ENCODE measurements around the gene SLC36A3.

The SLC36A3 gene

GRCh38 chr5:151280443-151280842 lies 23.1 kb downstream of the SLC36A3 start:
- TF ChIP-seq CTCF (conservative IDR thresholded peaks at IDR 0.05; ENCODE audit: low read depth, low read length) = no peak
- Histone ChIP-seq H3K36me3 (ENCODE audit: insufficient read depth) (no peaks in the 10 kb centered on the region), H4K20me1 (ENCODE audit: insufficient read depth) (no peaks in the 10 kb centered on the region), H2AFZ (ENCODE audit: low read depth) (no peak overlapping the region), H3K27ac (no peak overlapping the region), H3K4me3 (IDR thresholded peaks at IDR 0.05; ENCODE audit: insufficient read depth, low read depth, low read length) (no peak overlapping the region), H3K4me1 (ENCODE audit: low read depth, poor library complexity, severe bottlenecking) (no peaks in the 10 kb centered on the region), H3K27me3 (ENCODE audit: insufficient read depth, low read depth) (no peaks in the 10 kb centered on the region), H3K79me2 (ENCODE audit: insufficient read depth, low read depth) (no peaks in the 10 kb centered on the region), H3K9ac (no peak overlapping the region), H3K4me2 (no peak overlapping the region)

GRCh38 chr5:151278845-151279244 lies 24.7 kb downstream of the SLC36A3 start:
- no peak for TF ChIP-seq CTCF (conservative IDR thresholded peaks at IDR 0.05; ENCODE audit: low read depth, low read length)
- H3K4me1 ChIP-seq (ENCODE audit: low read depth, poor library complexity, severe bottlenecking) = no peaks in the 10 kb centered on the region
- no peaks in the 10 kb centered on the region for H3K79me2 ChIP-seq (ENCODE audit: insufficient read depth, low read depth)
- H3K27me3 ChIP-seq (ENCODE audit: insufficient read depth, low read depth) = no peaks in the 10 kb centered on the region
- no peaks in the 10 kb centered on the region for H3K36me3 ChIP-seq (ENCODE audit: insufficient read depth)
- H3K27ac ChIP-seq = no peak overlapping the region
- no peak overlapping the region for H2AFZ ChIP-seq (ENCODE audit: low read depth)
- no peak overlapping the region for H3K9ac ChIP-seq
- H3K4me2 ChIP-seq = no peak overlapping the region
- no peaks in the 10 kb centered on the region for H4K20me1 ChIP-seq (ENCODE audit: insufficient read depth)
- H3K4me3 ChIP-seq (IDR thresholded peaks at IDR 0.05; ENCODE audit: insufficient read depth, low read depth, low read length) = no peak overlapping the region

- no peak overlapping the region for H3K4me2 ChIP-seq
- H2AFZ ChIP-seq (ENCODE audit: low read depth) = no peak overlapping the region
- no peaks in the 10 kb centered on the region for H3K36me3 ChIP-seq (ENCODE audit: insufficient read depth)
- H3K79me2 ChIP-seq (ENCODE audit: insufficient read depth, low read depth) = no peaks in the 10 kb centered on the region
- no peak overlapping the region for H3K27ac ChIP-seq
- H4K20me1 ChIP-seq (ENCODE audit: insufficient read depth) = no peaks in the 10 kb centered on the region
- no peak overlapping the region for H3K9ac ChIP-seq
- no peaks in the 10 kb centered on the region for H3K27me3 ChIP-seq (ENCODE audit: insufficient read depth, low read depth)
- no peak for TF ChIP-seq CTCF (conservative IDR thresholded peaks at IDR 0.05; ENCODE audit: low read depth, low read length)
- no peak overlapping the region for H3K4me3 ChIP-seq (IDR thresholded peaks at IDR 0.05; ENCODE audit: insufficient read depth, low read depth, low read length)
- H3K4me1 ChIP-seq (ENCODE audit: low read depth, poor library complexity, severe bottlenecking) = no peaks in the 10 kb centered on the region
Measured at GRCh38 chr5:151275803-151276202, 27.8 kb downstream of the SLC36A3 start.

GRCh38 chr5:151274666-151275065 lies 28.9 kb downstream of the SLC36A3 start:
- TF ChIP-seq CTCF (conservative IDR thresholded peaks at IDR 0.05; ENCODE audit: low read depth, low read length) = no peak
- no peaks in the 10 kb centered on the region for H3K79me2 ChIP-seq (ENCODE audit: insufficient read depth, low read depth)

More at GRCh38 chr5:151274666-151275065, 28.9 kb downstream of the SLC36A3 start:
- no peak overlapping the region for H3K4me3 ChIP-seq (IDR thresholded peaks at IDR 0.05; ENCODE audit: insufficient read depth, low read depth, low read length)
- H3K36me3 ChIP-seq (ENCODE audit: insufficient read depth) = no peaks in the 10 kb centered on the region
- no peaks in the 10 kb centered on the region for H3K27me3 ChIP-seq (ENCODE audit: insufficient read depth, low read depth)
- H3K4me1 ChIP-seq (ENCODE audit: low read depth, poor library complexity, severe bottlenecking) = no peaks in the 10 kb centered on the region
- H2AFZ ChIP-seq (ENCODE audit: low read depth) = no peak overlapping the region
- no peak overlapping the region for H3K27ac ChIP-seq
- no peaks in the 10 kb centered on the region for H4K20me1 ChIP-seq (ENCODE audit: insufficient read depth)
- no peak overlapping the region for H3K4me2 ChIP-seq
- H3K9ac ChIP-seq = no peak overlapping the region

Data from KMS-11 (cell line).